Measurements from ENCODE around the gene MYO16. TPM values are rescaled to one million over a fixed set of nuclear protein-coding genes. Genes with fewer than 3 reads are reported as not detected.
"Not testable (repeated sequence)": the region's sequence is repeated elsewhere in the genome, so short reads cannot be mapped to it uniquely, and the experiment has no call there.

The MYO16 gene
- total and polyA plus RNA-seq, 12 donors: 0.29 to 5.9 (median 1.4) TPM

GRCh38 chr13:109090796-109091195 is 461.4 kb downstream of the MYO16 start:
- no peaks in the 10 kb centered on the region for H3K4me1 ChIP-seq
- intact Hi-C loops (cut with DNase I): no loop called here

GRCh38 chr13:109091249-109091648 is 461.8 kb downstream of the MYO16 start:
- no peak for ATAC-seq
- peaks cover 0 to 11% (median 0%) of the 10 kb centered on the region in 7 donors for H3K27me3 ChIP-seq
- no peak for TF ChIP-seq CTCF (IDR thresholded peaks at IDR 0.05)
- peaks cover 0 to 8% (median 0%) of the 10 kb centered on the region in 11 donors for H3K9me3 ChIP-seq
- no peak overlapping the region for H3K27ac ChIP-seq
- no peaks in the 10 kb centered on the region for H3K4me1 ChIP-seq
- no peak for DNase-seq
- H3K4me3 ChIP-seq: no peak overlapping the region
- H3K36me3 ChIP-seq: no peaks in the 10 kb centered on the region
- WGBS, 2 donors: 86 to 93% methylated on average over 7 of the region's 7 CpGs
- intact Hi-C loops (cut with DNase I): no loop called here

More at GRCh38 chr13:109090796-109091195, 461.4 kb downstream of the MYO16 start:
- H3K27me3 ChIP-seq: peaks cover 0 to 11% (median 0%) of the 10 kb centered on the region in 7 donors
- H3K36me3 ChIP-seq: no peaks in the 10 kb centered on the region
- no peak overlapping the region for H3K4me3 ChIP-seq
- 70 to 73% methylated on average over 5 of the region's 5 CpGs for WGBS, 2 donors
- DNase-seq (no peak), ATAC-seq (no peak)
- no peak overlapping the region for H3K27ac ChIP-seq
- H3K9me3 ChIP-seq: peaks cover 0 to 8% (median 0%) of the 10 kb centered on the region in 11 donors
- TF ChIP-seq CTCF (IDR thresholded peaks at IDR 0.05): no peak

- ATAC-seq; H3K4me3 ChIP-seq; DNase-seq; H3K36me3 ChIP-seq; H3K27ac ChIP-seq; H3K4me1 ChIP-seq; H3K9me3 ChIP-seq; intact Hi-C loops (cut with DNase I): not testable (repeated sequence)
- peaks cover 0 to 11% (median 0%) of the 10 kb centered on the region in 7 donors for H3K27me3 ChIP-seq
- 82 to 87% methylated on average over 3 of the region's 3 CpGs for WGBS, 2 donors
These were observed 462.8 kb downstream of the MYO16 start for GRCh38 chr13:109092186-109092585.

GRCh38 chr13:109093998-109094397 is 464.6 kb downstream of the MYO16 start:
- Histone ChIP-seq H3K27ac (no peak overlapping the region), H3K9me3 (peaks cover 0 to 8% (median 0%) of the 10 kb centered on the region in 11 donors), H3K27me3 (peaks cover 0 to 11% (median 0%) of the 10 kb centered on the region in 7 donors), H3K36me3 (no peaks in the 10 kb centered on the region), H3K4me3 (no peak overlapping the region), H3K4me1 (no peaks in the 10 kb centered on the region)
- TF ChIP-seq CTCF (IDR thresholded peaks at IDR 0.05): no peak
- no peak for ATAC-seq
- DNase-seq: no peak
- intact Hi-C loops (cut with DNase I): no loop called here
- 61 to 62% methylated on average over 2 of the region's 2 CpGs for WGBS, 2 donors

- peaks cover 0 to 8% (median 0%) of the 10 kb centered on the region in 11 donors for H3K9me3 ChIP-seq
- TF ChIP-seq CTCF (IDR thresholded peaks at IDR 0.05): no peak
- H3K4me3 ChIP-seq: no peak overlapping the region
- DNase-seq: no peak
- 44 to 55% methylated on average over 6 of the region's 6 CpGs for WGBS, 2 donors
- no peaks in the 10 kb centered on the region for H3K4me1 ChIP-seq
- intact Hi-C loops (cut with DNase I): no loop called here
- ATAC-seq: no peak
- H3K36me3 ChIP-seq: no peaks in the 10 kb centered on the region
- no peak overlapping the region for H3K27ac ChIP-seq
- peaks cover 0 to 11% (median 0%) of the 10 kb centered on the region in 7 donors for H3K27me3 ChIP-seq
These were observed 465.7 kb downstream of the MYO16 start for GRCh38 chr13:109095126-109095525.
